Endometrium (tissue), 2 donors: ENCODE measurements around the gene UBLCP1.
"Not testable (repeated sequence)": the region's sequence is repeated elsewhere in the genome, so short reads cannot be mapped to it uniquely, and the experiment has no call there.

Experiments
- FAIRE-seq: peaks from 2 replicates; lab custom pipeline; 2012; peaks lifted over from hg19 to GRCh38; lab: Jason Lieb, UNC
- donor health status: control.
- donor health status: control.

Gene UBLCP1

GRCh38 chr5:159262859-159263568, at the start of gene UBLCP1:
UBLCP1 (plus strand) TSS chr5:159263290; CDS start chr5:159268916, 5,626 bp downstream.
- no peak for FAIRE-seq

DNA sequence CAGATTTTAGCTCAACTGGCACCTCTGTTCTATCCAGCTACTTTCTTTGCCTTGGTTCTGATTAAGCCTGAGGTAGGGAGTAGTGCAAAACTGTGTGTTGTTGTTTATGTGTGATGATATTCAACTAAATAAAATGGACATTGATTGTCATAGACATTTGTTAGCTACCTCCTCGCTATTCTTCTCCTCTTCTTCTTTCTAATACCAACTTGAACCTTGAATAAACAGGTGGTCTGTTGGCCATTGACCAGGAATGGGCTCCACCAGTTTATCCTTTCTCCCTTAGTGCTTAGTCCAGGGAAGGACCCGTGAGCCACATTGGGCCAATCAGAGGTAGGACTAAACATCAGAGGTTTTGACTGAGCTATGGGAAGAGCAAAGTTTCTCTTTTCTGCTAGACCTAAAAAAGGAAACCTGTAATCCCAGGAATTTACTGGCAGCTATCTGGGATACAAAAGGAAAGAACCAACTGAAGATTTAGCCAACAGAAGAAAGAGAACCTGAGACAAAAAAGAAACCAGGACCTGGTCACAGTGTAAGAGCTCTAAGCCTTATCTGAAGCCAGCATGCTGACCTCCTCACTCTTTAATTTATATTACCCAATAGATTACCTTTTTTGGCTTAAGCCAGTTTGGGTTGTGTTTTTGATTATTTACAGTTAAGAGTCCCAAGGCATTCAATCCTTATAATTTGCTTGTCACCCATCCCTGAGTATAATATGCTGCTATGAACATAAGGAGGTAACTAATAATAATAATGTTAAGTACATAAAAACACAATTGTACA, 48.4 kb upstream of the UBLCP1 start:
- no peak for FAIRE-seq

- FAIRE-seq, result no peak
These were observed 47.2 kb upstream of the UBLCP1 start for GRCh38 chr5:159215886-159216285.

GRCh38 chr5:159216454-159216853, 46.6 kb upstream of the UBLCP1 start:
- FAIRE-seq, result no peak

DNA sequence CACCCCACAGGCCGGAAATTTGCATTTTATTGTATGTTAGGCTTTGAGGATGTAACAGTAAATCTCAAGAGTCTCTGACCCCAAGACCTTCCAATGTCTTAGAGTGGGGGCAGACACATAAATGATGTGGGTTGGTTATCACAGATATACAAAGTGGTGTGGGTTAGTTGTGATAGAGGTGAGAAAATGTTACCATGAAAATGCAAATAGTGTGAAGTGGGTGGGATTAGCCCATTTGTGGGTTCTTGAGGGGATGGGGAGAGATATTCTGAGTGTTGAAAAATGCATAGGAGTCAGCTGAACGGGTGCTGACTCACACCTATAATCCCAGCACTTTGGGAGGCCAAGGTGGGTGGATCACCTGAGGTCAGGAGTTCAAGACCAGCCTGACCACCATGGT, 45.9 kb upstream of the UBLCP1 start:
- FAIRE-seq, result no peak

- no peak for FAIRE-seq
These were observed 44.5 kb upstream of the UBLCP1 start for GRCh38 chr5:159218595-159219023.

DNA sequence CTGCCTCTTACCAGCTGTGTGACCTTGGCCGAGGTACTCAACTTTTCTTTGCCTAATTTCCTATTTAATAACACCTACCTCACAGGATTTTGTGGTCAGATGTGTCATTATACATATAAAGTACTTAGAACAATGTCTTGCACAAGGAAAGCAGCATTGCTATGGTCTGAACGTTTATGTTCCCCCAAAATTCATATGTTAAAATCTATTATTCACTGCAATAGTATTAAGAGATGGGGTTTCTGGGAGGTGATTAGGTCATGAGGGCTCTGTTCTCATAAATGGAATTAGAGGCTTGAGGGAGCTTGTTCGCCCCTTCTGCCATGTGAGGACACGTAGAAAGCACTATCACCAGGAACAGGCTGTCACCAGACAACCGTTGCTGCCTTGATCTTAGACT, 42.9 kb upstream of the UBLCP1 start:
- no peak for FAIRE-seq

GRCh38 chr5:159223469-159223868, 39.6 kb upstream of the UBLCP1 start:
- no peak for FAIRE-seq

DNA sequence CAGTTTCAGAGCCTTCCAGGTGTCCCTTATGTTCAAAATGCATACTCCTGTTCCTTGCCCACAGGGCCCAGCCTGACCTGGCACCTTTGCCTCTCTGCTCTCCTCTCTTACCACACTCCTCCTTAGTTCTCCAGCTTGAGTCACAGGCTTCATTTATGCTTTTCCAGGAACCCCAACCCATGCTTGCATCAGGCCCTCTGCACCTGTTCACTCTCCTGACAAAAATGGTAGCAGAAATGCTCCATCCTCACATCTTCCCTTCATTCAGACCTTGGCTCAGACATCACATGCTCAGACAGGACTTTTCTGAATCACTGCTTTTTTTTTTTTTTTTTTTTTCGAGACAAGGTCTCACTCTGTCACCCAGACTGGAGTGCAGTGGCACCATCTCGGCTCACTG, 38.6 kb upstream of the UBLCP1 start:
- FAIRE-seq, result no peak

DNA sequence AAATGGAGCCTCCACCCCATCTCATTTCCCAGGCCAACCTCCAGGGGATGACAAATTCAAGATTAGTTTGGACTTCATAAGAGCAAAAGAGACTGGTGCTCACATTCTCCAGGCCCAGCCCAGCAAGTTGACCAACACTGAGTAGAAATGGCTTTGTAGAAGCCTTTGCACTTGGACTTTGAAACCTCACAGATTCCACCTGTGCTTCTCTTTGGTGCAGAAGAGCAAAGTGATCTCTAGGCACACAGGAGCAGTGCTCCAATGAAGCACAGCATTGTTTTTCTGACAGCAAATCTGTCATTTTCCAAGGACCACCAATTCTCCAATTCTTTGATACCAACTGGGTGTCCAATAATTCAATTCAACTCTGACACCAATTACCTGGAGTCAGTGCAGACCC, 36.6 kb upstream of the UBLCP1 start:
- no peak for FAIRE-seq

DNA sequence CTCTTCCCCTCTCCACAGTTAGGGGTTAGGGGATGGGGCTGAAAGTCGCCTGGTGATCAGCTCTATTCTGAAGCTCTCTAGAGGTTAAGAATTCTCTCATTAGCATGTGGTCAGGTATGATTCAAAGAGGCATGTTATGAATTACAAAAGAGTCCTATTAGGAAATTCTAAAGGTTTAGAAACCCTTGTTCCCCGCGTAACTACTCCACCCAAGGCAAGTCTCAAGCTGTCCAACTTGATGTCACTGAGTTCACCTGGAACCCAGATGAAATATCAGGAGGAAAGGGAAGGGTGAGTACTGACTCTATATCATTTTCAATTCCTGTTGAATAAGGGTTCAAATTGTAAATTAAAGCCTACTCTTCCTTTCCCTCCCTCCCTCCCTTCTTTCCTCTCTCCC, 35.6 kb upstream of the UBLCP1 start:
- no peak for FAIRE-seq

DNA sequence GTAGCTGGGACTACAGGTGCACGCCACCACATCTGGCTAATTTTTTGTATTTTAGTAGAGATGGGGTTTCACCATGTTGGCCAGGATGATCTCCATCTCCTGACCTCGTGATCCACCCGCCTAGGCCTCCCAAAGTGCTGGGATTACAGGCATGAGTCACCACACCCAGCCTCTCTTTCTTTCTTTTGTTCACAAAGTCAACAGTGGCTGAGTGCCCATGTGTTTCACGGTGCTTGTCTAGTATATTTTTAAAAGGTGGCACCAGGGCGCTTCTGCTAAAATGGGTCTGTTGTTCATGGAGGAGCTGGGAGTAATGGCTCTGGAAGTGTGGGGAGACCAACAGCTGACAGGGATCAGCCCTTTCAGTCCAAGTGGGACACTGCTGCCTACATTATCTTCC, 35.0 kb upstream of the UBLCP1 start:
- FAIRE-seq, result not testable (repeated sequence)

GRCh38 chr5:159230657-159231056, 32.4 kb upstream of the UBLCP1 start:
- FAIRE-seq, result no peak

DNA sequence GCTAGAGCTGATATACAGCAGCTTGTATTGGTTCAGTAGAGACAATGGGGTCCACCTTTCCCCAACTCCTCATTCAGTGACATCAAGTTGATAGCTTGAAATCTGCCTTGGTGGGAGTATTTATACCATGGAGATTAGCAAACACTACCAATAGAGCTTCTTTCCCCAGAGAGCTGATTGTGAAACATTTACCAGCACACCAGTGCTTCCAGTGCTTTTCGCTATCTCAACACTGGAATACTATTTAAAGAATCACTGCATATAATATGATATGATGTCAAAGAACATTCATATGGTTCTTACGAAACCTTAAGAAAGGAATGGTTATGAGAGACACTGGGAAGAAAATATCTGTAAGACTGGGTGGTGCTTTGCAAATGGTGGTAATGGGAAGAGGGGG, 31.9 kb upstream of the UBLCP1 start:
- no peak for FAIRE-seq

DNA sequence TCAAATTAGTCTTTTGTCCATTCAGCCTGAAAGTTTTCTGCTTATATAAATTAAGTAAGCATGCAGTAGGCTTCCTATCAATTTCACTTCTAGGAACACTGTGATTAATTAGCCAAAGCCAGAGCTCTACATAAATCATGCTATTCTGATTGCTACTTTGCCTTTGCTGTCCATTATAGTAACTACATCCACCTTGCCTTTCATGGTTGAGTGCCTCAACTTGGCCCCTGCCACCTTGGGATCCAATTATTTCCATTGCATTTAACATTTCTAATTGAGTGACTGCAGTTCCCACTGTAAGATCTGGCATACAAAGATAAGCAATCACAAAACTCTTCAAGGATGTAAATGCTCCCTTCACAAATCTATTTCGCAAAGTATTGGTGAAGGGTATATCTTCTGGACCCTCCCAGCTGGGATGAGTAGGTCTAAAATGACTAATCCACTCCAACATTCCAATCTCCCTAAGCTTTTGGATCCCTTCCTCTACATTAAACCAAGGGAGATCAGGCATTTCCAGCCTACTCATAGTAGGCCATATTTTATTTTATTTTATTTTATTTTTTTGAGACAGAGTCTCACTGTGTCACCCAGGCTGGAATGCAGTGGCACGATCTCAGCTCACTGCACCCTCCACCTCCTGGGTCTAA, 27.1 kb upstream of the UBLCP1 start:
- not testable (repeated sequence) for FAIRE-seq

- FAIRE-seq, result no peak
These were observed 22.7 kb upstream of the UBLCP1 start for GRCh38 chr5:159240301-159240870.

DNA sequence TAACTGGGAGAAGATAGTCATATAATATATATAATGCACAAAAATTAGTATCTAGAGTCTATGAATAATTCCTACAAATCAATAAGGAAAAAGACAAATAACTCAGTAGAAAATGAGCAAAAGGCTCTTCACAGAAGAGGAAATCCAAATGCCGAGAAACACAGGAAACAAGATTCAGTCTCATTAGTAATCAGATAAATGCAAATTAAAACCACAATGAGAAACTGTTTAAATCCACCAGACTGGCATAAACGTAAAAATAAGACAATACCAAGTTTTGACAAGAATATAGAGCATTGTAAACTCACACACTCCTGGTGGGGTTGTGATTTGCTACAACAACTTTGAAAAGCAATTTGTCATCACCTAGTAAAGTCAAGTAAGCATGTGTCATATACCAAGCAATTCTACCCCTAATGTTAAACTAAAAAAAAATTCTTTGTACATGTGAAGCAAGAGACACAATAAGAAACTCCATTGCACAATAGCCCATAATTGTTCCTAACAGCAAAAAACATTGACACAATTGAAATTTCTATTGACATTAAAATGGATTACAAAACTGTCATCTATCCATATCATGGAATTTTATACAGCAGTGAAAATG, 21.0 kb upstream of the UBLCP1 start:
- FAIRE-seq, result no peak

DNA sequence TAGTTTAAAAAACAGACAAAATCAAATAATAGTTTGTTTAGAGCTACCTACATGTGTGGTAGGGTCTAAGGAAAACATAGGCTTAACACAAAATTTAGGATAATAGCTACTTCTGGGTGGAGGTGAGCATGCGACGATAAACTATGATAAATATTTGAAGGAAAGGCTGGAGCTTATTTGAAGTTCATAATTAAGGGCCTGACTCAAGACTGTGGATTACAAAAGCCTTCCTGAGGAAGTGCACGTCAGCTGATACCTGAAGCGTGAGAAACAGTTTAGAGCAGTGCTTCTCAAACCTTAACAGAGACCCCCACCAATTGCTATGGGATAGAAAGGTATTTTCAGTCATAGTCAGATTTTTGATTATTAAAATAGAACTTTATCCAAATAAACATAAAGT, 20.4 kb upstream of the UBLCP1 start:
- FAIRE-seq, result no peak

- FAIRE-seq, result no peak
These were observed 19.7 kb upstream of the UBLCP1 start for GRCh38 chr5:159243385-159243784.

DNA sequence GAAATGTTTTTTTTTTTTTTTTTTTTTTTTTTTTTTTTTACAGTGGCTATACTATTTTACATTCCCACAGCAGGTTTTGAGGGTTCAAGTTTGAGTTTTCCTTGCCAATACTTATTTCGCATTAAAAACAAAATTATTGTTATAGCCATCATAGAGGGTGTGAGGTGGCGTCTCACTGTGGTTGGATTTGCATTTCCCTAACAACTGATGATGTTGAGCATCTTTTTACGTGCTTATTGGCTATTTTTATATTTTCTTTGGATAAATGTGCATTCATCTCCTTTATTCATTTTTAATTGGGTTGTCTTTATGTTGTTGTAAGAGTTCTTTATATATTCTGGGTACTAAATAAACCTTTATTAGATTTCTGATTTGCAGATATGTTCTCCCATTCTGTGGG, 18.9 kb upstream of the UBLCP1 start:
- no peak for FAIRE-seq

DNA sequence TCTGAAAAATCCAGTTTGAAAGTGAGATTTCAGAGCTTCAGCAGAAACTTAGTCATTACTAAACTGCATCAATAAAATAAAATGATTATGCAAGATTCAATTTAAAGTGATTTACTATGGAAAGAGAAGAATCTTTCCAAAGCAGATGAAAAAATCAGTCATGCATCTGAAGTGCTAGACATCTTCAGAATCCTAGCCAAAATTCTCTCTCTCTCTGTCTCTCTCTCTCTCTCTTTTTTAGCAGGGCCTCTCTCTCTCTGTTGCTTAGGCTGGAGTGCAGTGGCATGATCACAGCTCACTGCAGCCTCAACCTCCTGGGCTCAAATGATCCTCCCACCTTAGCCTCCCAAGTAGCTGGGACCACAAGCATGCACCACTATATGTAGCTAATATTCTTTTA, 18.2 kb upstream of the UBLCP1 start:
- FAIRE-seq, result no peak

DNA sequence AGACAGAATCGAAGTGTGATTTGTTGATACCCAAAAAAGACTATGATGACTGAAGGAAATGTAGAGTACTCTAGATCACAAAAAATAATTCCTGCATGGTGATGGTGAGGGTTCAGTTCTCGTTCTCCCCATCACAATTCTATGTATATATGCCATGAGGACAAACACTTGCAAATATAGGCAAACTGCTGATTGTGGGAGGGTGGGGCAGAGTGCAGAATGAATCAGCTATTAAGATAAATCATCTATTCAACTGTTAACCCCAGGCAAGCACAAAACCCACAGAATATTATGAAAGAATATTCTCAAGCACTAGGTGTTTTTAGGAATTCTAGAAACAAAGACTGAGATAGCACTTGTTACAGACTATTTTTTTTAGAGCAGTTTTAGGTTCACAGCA, 13.9 kb upstream of the UBLCP1 start:
- FAIRE-seq, result no peak
